ENCODE data around the gene DCDC2C. TPM values are rescaled to one million over a fixed set of nuclear protein-coding genes. Genes with fewer than 3 reads are reported as not detected.

DCDC2C gene
- total RNA-seq, 1 experiment from 2014 or later = not detected

- no peak for DNase-seq (ENCODE audit: low spot score)
These were observed 40.7 kb downstream of the DCDC2C start for GRCh38 chr2:3743951-3744555.

GRCh38 chr2:3745920-3746319 is 42.5 kb downstream of the DCDC2C start:
- no peak for DNase-seq (ENCODE audit: low spot score)

- no peak for DNase-seq (ENCODE audit: low spot score)
These were observed 43.8 kb downstream of the DCDC2C start for GRCh38 chr2:3747032-3747654.

DNA sequence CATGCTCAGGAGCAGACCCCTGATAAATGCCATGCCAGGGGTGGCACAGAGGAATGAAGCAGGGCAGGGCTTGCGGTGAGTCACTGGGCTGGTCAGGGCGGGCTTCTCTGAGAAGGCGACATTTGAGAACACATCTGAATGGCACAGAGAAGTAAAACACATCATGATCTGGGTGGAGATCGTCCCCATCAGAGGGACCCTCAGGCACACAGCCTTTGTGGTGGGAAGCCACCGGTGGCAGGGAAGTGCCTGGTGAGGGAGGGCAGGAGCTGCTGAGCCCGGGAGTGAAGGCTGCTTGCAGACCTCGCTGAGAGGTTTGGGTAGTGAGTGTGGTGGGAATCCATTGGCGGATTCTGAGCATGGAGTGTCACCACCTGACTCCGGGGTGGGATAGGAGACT is 44.5 kb downstream of the DCDC2C start:
- no peak for DNase-seq (ENCODE audit: low spot score)

- no peak for DNase-seq (ENCODE audit: low spot score)
These were observed 45.8 kb downstream of the DCDC2C start for GRCh38 chr2:3749201-3749600.

DNA sequence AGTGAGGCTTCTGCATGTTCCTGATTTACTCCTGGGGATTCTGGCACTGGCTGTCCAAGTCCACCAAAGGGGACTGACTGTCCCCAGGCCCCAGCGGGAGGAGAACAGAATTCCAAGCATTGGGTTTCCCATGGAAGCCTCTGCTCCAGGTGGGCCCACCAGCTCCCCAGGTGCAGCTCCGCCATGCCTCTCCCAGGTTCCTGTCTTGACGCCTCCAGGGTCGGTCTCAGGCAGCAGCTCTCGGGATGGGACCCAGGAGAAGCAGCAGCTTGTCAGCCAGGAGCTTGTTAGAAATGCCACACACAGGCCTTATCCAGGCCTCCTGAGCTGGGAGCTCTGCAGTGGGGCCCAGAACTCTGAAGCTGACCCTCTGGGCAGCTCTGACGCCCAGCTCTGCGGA is 47.9 kb downstream of the DCDC2C start:
- no peak for DNase-seq (ENCODE audit: low spot score)

GRCh38 chr2:3751806-3752205 is 48.4 kb downstream of the DCDC2C start:
- DNase-seq (ENCODE audit: low spot score) = no peak

DNA sequence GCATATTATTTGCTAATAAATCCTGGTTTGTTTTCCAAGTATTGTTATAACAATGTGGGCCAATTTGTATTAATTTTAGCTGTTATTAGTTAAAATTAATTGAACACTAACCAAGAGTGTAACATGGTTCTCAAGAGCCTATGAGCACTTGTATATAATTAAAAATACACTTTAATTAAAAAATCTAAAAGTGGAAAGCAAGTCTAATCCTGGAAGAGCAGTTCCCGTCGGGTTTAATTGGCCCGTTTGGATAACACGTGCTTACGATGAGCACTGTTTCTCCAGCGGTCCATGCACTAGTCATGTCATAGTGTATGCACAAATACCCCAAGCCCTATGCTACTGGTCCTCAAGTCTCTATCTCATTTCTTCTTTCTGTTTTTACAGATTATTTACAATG is 49.0 kb downstream of the DCDC2C start:
- DNase-seq (ENCODE audit: low spot score) = no peak

DNA sequence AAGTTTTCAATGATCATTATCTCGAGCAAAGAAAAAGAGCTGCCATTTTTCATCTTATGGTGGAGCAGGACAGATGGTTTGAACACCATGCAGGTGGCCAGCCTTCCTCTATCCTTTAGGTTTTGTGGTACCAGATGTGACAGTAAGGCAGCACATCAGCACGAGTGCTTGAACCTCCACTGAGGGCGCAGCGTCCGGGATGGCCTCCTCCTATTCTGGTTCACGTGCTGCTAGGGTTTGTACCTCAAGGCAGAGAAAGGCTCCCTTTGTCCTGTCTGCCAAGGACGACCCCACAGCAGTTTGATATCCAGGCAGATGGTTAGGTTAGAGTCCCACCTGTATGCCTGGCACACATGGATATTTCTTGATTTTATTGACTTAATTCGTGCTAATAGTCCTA is 50.2 kb downstream of the DCDC2C start:
- DNase-seq (ENCODE audit: low spot score) = no peak

DNA sequence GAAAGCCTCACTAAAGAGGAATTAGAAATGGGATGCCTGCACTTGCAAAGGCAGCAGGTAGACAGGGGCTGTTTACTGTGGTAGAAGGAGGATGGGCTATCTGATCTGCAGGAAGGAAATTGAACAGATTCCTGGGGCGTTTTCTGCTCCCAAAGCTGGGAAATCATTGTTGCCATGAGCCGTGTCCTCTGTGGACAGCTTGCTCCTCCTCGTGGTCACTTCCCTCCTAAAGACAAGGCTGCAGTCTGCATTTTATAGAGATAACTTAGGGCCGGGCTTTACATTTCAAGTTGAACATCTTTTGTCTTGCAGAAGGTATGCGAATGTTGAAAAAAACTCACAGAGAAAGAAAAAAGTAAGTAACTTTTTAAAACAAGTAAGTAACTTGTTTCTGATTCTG is 50.9 kb downstream of the DCDC2C start:
- no peak for DNase-seq (ENCODE audit: low spot score)

GRCh38 chr2:3754795-3755194 is 51.4 kb downstream of the DCDC2C start:
- DNase-seq (ENCODE audit: low spot score) = no peak

- DNase-seq (ENCODE audit: low spot score) = no peak
These were observed 51.9 kb downstream of the DCDC2C start for GRCh38 chr2:3755277-3755676.

DNA sequence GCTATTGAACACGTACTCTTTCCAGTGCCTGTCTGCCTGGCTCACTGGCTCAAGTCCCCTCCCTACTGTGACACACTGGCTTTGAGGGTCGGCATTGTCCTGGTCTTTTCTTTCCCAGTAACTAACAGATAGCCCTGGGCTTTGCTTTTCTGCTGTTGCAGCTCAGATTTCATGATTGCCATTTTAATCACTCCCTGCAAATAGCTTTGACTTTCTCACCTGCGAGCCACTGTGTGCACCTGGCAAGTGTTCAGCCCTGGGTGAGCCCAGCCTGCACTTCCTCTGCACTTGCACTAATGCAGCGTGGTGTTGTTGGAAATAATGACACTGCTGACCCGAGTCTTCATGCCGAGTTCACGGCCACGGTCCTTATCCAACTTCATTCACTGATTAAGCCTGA is 52.9 kb downstream of the DCDC2C start:
- no peak for DNase-seq (ENCODE audit: low spot score)

GRCh38 chr2:3758906-3759305 is 55.5 kb downstream of the DCDC2C start:
- DNase-seq (ENCODE audit: low spot score) = no peak

- DNase-seq (ENCODE audit: low spot score) = peak; percentile 53
These were observed 56.0 kb downstream of the DCDC2C start for GRCh38 chr2:3759331-3759730.

DNA sequence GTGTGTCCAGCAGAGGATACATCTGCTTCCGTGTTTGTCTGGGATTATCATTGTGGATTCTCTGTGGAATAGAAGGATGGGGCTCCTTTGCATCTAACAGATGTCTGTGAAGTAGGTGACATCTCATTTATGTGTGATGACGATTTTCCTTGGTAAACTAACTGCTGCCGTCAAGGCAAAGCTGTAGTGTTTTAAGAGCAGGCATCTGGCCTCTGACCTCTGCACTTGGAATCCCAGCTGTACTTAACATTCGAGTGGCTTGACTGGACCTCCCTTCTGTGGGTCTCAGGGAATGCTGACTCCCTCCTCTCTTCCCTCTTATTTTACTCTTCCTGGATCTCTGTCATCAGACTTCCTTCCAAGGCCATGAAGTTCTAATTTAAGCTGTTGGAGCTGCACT is 56.4 kb downstream of the DCDC2C start:
- DNase-seq (ENCODE audit: low spot score) = no peak

GRCh38 chr2:3761272-3761671 is 57.9 kb downstream of the DCDC2C start:
- no peak for DNase-seq (ENCODE audit: low spot score)

DNA sequence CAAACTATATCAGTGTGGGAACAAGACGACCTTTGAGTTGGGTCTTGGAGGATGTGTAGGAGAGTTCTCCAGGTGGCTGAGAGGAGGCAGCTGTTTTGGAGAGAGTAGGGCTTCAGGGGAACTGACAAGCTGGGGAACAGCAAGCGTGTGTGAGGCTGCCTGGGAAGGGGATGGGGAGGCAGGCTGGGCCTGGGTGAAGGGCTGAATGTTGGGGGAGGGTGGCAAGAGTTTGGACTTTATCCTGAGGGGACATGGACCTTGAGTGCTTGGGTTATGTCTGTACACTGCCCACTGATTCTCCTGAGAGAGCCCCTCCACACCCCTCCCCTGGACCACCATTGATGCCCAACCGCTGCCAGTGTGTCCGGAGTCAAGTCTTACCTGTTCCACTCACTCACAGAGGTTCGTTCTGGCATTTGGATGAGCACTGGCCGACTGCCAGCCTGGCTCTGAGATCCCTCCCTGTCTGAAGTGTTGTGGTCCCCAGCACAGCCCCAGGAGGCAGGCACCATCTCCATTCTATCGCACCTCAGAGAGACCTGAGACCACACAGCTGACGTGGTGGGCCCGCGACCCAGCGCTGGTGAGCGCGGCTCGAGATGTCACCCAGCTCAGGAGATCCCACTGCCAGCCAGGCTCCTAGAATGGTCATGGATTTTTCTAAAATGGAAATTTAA is 59.5 kb downstream of the DCDC2C start:
- DNase-seq (ENCODE audit: low spot score) = no peak

DNA sequence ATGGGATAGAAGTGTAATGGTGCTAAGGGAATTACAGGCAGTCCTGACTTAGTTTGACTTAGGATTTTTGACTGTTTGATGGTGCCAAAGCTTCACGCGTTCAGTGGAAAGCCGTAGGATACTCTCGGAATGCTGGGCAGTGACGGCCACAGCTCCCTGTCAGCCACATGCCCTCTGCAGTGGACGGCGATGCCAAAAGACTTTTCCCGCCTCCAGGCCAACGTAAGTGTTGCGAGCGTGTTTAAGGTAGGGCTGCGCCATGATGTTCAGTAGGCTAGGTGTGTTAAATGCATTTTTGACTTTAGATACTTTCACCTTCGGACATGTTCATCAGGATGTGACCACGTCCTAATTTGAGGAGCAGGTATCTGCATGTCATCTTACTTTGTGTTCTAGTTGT is 63.4 kb downstream of the DCDC2C start:
- no peak for DNase-seq (ENCODE audit: low spot score)

GRCh38 chr2:3768960-3769765 is 65.8 kb downstream of the DCDC2C start:
- DNase-seq (ENCODE audit: low spot score) = no peak

- no peak for DNase-seq (ENCODE audit: low spot score)
These were observed 66.4 kb downstream of the DCDC2C start for GRCh38 chr2:3769766-3770165.

- no peak for DNase-seq (ENCODE audit: low spot score)
These were observed 67.5 kb downstream of the DCDC2C start for GRCh38 chr2:3770724-3771415.
